Fibroblast of lung (primary cell): Measurements from ENCODE around the gene FIBCD1. TPM values are rescaled to one million over a fixed set of nuclear protein-coding genes. Genes with fewer than 3 reads are reported as not detected.

Experiments
- DNase-seq, 2 donors: peaks; one replicate each; pipeline versions ENCODE4 v3.0.0 to v3.0.0-alpha.2; 2010; ENCODE audit warnings: low read depth in 2 of 2
- H2AFZ ChIP-seq: 2 replicates; pipeline ENCODE4 v1.5.1; 2012; ENCODE audit warnings: low read length, control low read depth, inconsistent platforms
- H3K27ac ChIP-seq: 2 replicates; pipeline ENCODE4 v1.5.1; 2011; ENCODE audit warnings: low read length, control low read depth; ENCODE audit not compliant: insufficient read depth
- H3K27me3 ChIP-seq: 2 replicates; pipeline ENCODE4 v1.5.1; 2011; ENCODE audit warnings: mild to moderate bottlenecking, low read length; ENCODE audit not compliant: control insufficient read depth, insufficient read depth
- H3K36me3 ChIP-seq: 2 replicates; pipeline ENCODE4 v1.5.1; 2011; ENCODE audit warnings: low read length; ENCODE audit not compliant: control insufficient read depth, insufficient read depth
- H3K4me1 ChIP-seq: 2 replicates; pipeline ENCODE4 v1.5.1; 2011; ENCODE audit warnings: low read length; ENCODE audit not compliant: control insufficient read depth, insufficient read depth; ENCODE audit errors: extremely low read depth
- H3K4me2 ChIP-seq: 2 replicates; pipeline ENCODE4 v1.5.1; 2011; ENCODE audit warnings: low read length, control low read depth; ENCODE audit not compliant: insufficient read depth; ENCODE audit errors: extremely low read depth
- H3K4me3 ChIP-seq, 4 experiments: fragments of 200-600 bp in 1 of 4; sonication (generic) in 1 of 4; replicated peaks in 1 of 4; 2 replicates each; pipeline ENCODE4 v1.5.1; 2011 to 2016; ENCODE audit warnings: low read length in 4 of 4, low read depth in 3 of 4, mild to moderate bottlenecking in 3 of 4, control low read depth in 2 of 4, inconsistent platforms in 1 of 4, mixed read lengths in 1 of 4; ENCODE audit not compliant: insufficient read depth in 1 of 4; ENCODE audit errors: control extremely low read depth in 1 of 4
- H3K79me2 ChIP-seq: 2 replicates; pipeline ENCODE4 v1.5.1; 2012; ENCODE audit warnings: mild to moderate bottlenecking, low read length, inconsistent platforms; ENCODE audit not compliant: control insufficient read depth, insufficient read depth
- H3K9ac ChIP-seq: 2 replicates; pipeline ENCODE4 v1.5.1; 2011; ENCODE audit warnings: mild to moderate bottlenecking, low read length, control low read depth; ENCODE audit not compliant: insufficient read depth
- H3K9me3 ChIP-seq: 2 replicates; pipeline ENCODE4 v1.5.1; 2012; ENCODE audit warnings: low read depth, low read length; ENCODE audit not compliant: control insufficient read depth, insufficient read depth
- H4K20me1 ChIP-seq: 2 replicates; pipeline ENCODE4 v1.5.1; 2011; ENCODE audit warnings: low read length; ENCODE audit not compliant: control insufficient read depth, insufficient read depth; ENCODE audit errors: extremely low read depth
- EZH2 ChIP-seq: IDR thresholded peaks from 2 replicates; pipeline ENCODE4 v1.5.1; 2012; ENCODE audit warnings: low read length, control low read depth, mild to moderate bottlenecking; ENCODE audit errors: missing control alignments
- polyA plus RNA-seq, 2 donors: library from polyadenylated mRNA; depleted of rRNA in 1 of 2; stranded (reverse) in 1 of 2; unstranded in 1 of 2; fragments of >200 nt; gene quantifications; 2 replicates each; pipeline ENCODE4 v1.2.1, GENCODE V29; 2011 to 2012; ENCODE audit warnings: missing spikeins in 1 of 2
- total RNA-seq: library from RNA; depleted of rRNA; stranded (reverse); fragments of >200 nt; gene quantifications from 2 replicates; pipeline ENCODE4 v1.2.1, GENCODE V29; 2014
- TF ChIP-seq, protein P1 (sequence below), 2 donors: IDR thresholded peaks in 1 of 2; conservative IDR thresholded peaks in 1 of 2; 1 replicate in 1 of 2; 2 replicates in 1 of 2; pipeline ENCODE4 v1.5.1; 2011 to 2012; ENCODE audit warnings: low read length in 2 of 2, control low read depth in 1 of 2, inconsistent platforms in 1 of 2, low read depth in 1 of 2, mild to moderate bottlenecking in 1 of 2

The FIBCD1 gene
- total and polyA plus RNA-seq, 2 donors (not counting 1 experiment from before 2014, with no cell fraction given), result 7.3 to 28.0 TPM

DNA sequence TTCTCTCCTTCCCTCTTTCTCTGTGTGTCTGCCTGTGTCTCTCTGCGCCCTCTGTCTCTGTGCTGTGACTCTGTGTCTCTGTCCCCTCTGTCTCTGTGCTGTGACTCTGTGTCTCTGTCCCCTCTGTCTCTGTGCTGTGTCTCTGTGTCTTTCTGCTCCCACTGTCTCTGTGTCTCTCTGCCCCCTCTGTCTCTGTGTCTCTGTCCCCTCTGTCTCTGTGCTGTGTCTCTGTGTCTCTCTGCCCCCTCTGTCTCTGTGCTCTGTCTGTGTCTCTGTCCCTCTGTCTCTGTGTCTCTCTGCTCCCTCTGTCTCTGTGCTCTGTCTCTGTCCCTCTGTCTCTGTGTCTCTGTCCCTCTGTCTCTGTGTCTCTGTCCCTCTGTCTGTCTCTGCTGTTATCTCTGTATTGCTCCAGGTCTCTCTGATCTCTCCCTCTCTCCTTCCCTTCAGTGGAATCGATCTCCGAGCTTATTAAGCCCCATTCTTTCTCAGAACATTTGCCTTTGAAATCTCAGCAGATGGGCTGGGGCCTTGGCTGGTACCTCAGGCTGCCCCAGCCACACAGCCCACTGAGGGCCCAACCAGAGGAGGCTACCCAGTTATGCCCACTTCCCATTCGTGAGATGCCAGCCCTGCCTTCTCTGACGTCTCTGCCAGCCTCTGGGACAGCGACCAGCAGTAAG, 33.4 kb upstream of the FIBCD1 start:
- no peak overlapping the region for H3K4me3 ChIP-seq
- H2AFZ ChIP-seq, result no peak overlapping the region
- no peaks in the 10 kb centered on the region for H3K9me3 ChIP-seq
- H3K4me2 ChIP-seq, result no peak overlapping the region
- H3K27me3 ChIP-seq, result peaks cover 19% of the 10 kb centered on the region
- no peak overlapping the region for H3K9ac ChIP-seq
- H3K4me1 ChIP-seq, result no peaks in the 10 kb centered on the region
- H3K79me2 ChIP-seq, result no peaks in the 10 kb centered on the region
- no peak overlapping the region for H3K27ac ChIP-seq
- H4K20me1 ChIP-seq, result no peaks in the 10 kb centered on the region
- DNase-seq, result no peak
- TF ChIP-seq, protein P1, sequence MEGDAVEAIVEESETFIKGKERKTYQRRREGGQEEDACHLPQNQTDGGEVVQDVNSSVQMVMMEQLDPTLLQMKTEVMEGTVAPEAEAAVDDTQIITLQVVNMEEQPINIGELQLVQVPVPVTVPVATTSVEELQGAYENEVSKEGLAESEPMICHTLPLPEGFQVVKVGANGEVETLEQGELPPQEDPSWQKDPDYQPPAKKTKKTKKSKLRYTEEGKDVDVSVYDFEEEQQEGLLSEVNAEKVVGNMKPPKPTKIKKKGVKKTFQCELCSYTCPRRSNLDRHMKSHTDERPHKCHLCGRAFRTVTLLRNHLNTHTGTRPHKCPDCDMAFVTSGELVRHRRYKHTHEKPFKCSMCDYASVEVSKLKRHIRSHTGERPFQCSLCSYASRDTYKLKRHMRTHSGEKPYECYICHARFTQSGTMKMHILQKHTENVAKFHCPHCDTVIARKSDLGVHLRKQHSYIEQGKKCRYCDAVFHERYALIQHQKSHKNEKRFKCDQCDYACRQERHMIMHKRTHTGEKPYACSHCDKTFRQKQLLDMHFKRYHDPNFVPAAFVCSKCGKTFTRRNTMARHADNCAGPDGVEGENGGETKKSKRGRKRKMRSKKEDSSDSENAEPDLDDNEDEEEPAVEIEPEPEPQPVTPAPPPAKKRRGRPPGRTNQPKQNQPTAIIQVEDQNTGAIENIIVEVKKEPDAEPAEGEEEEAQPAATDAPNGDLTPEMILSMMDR (conservative IDR thresholded peaks at IDR 0.05 in 1 of 2, IDR thresholded peaks at IDR 0.05 in 1 of 2; ENCODE audit: low read depth in 1 of 2, low read length in 2 of 2), result no peak
- TF ChIP-seq EZH2, result no peak
- H3K36me3 ChIP-seq, result no peaks in the 10 kb centered on the region

DNA sequence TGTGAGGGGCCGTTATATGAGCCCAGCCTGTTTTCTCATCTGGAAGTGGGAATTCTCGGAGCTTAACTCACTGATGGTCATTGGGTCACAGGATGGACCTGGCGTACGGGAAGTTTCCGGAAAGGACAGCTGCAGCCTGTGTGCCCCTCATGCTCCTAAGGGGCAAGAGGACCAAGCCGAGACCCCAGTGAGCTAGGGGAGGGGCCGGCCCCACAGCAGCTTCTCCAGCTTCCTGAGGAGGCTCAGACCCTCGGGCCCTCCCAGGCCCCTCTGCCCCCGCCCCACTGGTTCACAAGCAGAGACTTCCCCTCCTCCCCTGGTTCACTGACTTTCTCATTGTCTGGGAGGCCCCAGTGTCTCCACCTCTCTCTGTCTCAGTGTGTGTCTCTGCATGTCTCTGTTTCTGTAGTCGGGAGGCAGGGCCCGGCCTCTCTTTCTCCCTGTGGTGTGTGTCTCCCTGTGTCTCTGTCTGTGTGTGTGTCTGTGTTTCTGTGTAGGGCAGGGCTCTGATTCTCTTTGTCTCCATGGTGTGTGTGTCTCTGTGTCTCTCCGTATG, 32.3 kb upstream of the FIBCD1 start:
- Histone ChIP-seq H3K4me3 (no peak overlapping the region), H3K79me2 (no peaks in the 10 kb centered on the region), H3K9me3 (no peaks in the 10 kb centered on the region), H3K9ac (no peak overlapping the region), H3K27me3 (peaks cover 19% of the 10 kb centered on the region), H4K20me1 (no peaks in the 10 kb centered on the region), H3K27ac (no peak overlapping the region), H2AFZ (no peak overlapping the region), H3K4me2 (no peak overlapping the region), H3K36me3 (no peaks in the 10 kb centered on the region), H3K4me1 (no peaks in the 10 kb centered on the region)
- no peak for TF ChIP-seq EZH2
- TF ChIP-seq, protein P1 (conservative IDR thresholded peaks at IDR 0.05 in 1 of 2, IDR thresholded peaks at IDR 0.05 in 1 of 2; ENCODE audit: low read depth in 1 of 2, low read length in 2 of 2), result no peak
- no peak for DNase-seq

DNA sequence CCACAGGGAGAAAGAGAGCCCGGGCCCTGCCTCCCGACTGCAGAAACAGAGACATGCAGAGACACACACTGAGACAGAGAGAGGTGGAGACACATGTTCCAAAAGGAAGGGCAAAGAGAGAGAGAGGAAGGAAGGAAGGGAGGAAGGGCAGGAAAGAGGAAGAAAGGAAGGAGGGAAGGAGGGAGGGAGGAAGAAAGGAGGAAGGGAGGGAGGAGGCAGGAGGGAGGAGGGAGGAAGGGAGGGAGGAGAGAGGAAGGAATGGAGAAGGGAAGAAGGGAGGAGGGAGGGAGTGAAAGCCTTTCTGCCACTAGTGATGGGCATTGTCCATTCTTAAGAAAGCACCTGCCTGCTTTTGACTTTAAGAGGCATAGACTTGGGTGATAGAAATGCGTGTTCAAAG, 31.8 kb upstream of the FIBCD1 start:
- Histone ChIP-seq H3K4me3 (no peak overlapping the region), H2AFZ (no peak overlapping the region), H3K36me3 (no peaks in the 10 kb centered on the region), H4K20me1 (no peaks in the 10 kb centered on the region), H3K9ac (no peak overlapping the region), H3K27ac (no peak overlapping the region), H3K4me2 (no peak overlapping the region), H3K9me3 (no peaks in the 10 kb centered on the region), H3K27me3 (peaks cover 16% of the 10 kb centered on the region), H3K4me1 (no peaks in the 10 kb centered on the region), H3K79me2 (no peaks in the 10 kb centered on the region)
- TF ChIP-seq EZH2, result no peak
- TF ChIP-seq, protein P1 (conservative IDR thresholded peaks at IDR 0.05 in 1 of 2, IDR thresholded peaks at IDR 0.05 in 1 of 2; ENCODE audit: low read depth in 1 of 2, low read length in 2 of 2), result no peak
- no peak for DNase-seq
